ENCODE data around the gene CCDC85C.

The CCDC85C gene

GRCh38 chr14:99589651-99590530 is 14.1 kb downstream of the CCDC85C start:
- DNase-seq (ENCODE audit: low read depth, low spot score), result no peak

GRCh38 chr14:99589031-99589441 is 15.0 kb downstream of the CCDC85C start:
- no peak for DNase-seq (ENCODE audit: low read depth, low spot score)

- no peak for DNase-seq (ENCODE audit: low read depth, low spot score)
These were observed 16.3 kb downstream of the CCDC85C start for GRCh38 chr14:99587460-99588278.

DNA sequence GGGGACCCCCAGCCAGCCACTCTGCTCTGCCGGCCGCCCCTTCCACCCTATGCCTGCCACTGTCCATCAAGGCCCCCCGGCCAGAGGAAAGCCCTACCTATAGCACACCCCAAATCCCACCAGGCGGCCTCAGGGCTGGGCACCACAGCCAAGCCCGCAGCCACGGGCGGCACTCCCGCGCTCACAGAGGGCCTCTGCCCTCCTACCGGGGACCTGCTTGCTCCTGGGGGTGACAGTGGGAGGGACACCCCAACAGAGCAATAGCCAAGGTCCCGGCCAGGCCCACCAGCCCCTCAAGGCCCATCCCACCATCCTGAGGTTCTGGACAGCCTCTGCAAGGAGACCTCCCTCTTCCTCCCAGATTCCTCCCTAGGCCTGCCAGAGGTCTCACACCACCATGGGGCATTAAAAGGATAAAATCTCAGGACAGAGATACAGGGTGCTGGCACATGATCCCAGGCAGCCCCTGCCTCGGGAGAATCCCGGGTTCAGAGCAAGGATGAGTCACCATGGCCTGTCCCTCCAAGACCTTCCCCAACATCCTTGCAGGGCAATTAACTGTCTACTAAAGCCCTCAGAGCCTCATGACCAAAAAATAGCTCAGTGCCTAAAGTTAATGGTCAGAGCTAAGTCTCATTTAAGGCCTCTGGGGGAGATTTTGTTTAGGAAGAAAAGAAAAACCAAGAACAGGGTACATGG is 17.1 kb downstream of the CCDC85C start:
- DNase-seq (ENCODE audit: low read depth, low spot score), result no peak

- no peak for DNase-seq (ENCODE audit: low read depth, low spot score)
These were observed 17.8 kb downstream of the CCDC85C start for GRCh38 chr14:99586054-99586760.

DNA sequence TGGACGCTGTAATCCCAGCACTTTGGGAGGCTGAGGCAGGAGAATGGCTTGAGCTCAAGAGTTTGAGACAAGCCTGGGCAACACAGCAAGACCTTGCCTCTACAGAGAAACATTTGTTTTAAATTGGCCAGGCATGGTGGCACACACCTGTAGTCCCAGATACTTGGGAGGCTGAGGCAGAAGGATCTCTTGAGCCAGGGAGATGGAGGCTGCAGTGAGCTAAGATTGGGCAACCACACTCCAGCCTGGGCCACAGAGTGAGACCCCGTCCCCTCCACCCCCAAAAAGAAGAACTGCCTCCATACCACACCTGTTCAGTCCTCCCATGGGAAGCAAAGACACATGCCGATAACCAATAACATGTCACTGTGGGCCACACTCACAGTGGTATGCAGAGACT is 19.2 kb downstream of the CCDC85C start:
- no peak for DNase-seq (ENCODE audit: low read depth, low spot score)

GRCh38 chr14:99581938-99582337 is 22.1 kb downstream of the CCDC85C start:
- no peak for DNase-seq (ENCODE audit: low read depth, low spot score)

DNA sequence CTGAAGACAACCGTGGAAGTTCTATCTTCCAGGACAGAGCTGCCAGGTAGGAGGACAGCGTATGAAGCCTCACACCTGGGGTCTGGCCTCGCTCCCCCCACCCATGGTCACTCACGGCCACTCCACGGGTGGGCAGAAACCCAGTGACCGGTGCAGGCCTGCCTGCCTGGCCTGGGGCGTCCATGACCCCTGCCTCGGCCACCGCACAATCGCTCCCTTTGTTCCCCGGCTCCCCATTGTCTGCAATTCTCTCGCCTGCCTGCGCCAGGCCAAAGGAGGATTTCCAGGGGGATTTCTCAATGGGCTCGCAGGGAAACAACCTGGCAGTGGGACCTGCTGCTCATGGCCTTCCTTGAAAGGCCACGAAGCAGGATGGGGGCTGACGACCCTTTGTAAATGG is 22.6 kb downstream of the CCDC85C start:
- DNase-seq (ENCODE audit: low read depth, low spot score), result no peak

DNA sequence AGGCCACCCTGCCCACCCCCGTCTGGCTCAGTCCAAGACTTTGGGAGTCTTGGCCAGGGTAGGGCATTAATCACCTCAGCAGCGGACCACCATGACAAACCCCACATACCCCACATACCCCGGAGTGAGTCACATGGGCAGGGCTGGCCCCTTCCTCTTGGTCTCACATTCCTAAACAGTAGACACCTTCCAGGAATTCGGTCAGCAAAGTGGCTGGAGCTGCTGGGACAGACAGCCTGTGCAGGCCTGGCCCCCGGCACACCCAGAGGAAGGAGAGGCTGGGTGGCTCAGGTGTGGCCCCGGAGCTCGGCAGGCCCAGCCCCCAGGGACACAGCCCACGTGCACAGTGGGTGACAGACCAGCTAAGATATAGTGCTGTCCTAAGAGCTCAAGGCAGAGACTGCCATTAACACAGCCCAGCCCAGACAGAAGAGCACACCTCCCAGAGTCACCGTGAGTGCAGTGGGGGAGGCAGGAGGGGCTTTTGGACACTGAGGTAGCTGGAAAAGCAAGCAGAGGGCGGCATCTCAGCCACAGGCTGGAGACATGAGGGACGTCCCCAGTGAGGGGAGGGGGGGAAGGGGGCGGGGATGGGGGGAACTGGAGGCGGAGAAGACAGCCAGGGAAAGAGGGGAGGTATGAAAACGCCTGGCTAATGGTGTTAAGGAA is 24.0 kb downstream of the CCDC85C start:
- DNase-seq (ENCODE audit: low read depth, low spot score), result no peak

DNA sequence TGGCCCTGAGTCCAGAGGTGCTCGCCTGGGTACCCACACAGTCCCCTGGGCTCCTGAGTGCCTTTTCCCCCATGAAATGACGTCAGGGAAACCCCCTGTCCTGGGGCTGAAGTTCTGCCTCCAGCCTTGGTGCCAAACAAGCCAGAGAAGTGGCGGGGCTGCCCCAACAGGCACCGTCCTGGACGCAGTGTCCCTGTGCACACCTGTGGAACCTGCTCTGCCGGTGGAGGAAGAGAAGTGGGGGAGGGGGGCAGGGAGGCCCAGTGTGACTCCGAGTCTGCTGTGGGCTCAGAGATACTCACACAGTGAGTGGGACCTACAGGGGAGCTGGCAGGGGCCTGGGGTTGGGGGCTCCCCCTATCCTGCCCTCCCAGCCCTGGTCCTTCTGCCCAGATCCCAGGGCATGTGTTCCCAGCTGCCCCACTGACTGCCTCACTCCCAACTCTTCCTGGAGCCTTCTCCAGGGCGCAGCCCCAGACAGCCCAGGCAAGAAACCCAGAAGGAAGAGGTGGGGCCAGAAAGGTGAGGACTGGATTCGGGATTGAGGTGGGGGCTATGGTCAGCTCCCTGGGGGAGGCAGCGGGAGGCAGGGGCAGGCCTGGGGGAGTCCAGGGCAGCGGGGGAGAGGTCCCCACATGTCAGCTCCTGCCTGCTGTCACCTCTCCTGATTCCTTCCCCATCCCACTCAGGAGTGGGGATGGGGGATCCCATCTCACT is 24.7 kb downstream of the CCDC85C start:
- no peak for DNase-seq (ENCODE audit: low read depth, low spot score)

- DNase-seq (ENCODE audit: low read depth, low spot score), result no peak
These were observed 25.4 kb downstream of the CCDC85C start for GRCh38 chr14:99578541-99579101.

DNA sequence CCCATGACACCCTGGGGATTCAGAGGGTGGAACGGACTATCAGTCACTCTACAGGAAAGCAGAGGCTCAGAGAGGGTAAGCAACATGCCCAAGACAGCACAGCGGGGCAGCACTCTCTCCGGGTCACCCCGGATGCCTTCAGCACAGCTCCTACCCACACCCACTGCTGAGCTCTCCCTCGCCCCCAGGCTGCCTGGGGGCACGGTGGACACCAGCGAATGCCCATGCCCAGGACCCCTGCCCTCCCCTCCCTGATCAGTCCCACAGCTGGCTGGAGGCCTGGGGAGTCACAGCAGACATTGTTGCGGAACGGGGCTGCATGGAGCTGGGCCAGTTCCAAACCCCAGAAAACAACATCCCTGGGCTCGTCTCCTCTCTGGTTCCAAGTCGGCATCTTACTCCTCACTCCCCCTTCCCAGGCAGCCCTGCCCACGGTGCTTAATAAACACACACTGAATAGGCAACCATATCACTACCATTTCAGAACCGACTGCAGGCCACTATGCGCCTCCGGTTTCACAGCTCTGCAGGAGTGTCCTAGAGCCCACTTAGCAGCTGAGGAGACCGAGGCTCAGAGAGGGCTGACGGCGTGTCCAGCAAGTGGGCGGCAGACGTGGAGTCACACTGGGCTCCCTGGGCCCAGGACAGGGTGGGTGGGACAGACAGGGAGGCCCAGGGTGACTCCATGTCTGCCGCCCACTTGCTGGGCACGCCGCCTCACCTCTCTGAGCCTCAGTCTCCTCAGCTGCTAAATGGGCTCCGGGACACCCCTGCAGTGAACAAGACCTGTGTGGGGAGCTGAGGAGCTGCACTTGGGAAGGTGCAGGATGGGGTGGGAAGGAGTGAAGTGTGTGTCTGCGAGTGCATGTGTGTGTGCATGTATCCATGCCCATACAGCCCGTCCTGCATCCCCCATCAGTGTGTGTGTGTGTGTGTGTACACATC is 27.0 kb downstream of the CCDC85C start:
- no peak for DNase-seq (ENCODE audit: low read depth, low spot score)

GRCh38 chr14:99576304-99576703 is 27.7 kb downstream of the CCDC85C start:
- DNase-seq (ENCODE audit: low read depth, low spot score), result no peak

DNA sequence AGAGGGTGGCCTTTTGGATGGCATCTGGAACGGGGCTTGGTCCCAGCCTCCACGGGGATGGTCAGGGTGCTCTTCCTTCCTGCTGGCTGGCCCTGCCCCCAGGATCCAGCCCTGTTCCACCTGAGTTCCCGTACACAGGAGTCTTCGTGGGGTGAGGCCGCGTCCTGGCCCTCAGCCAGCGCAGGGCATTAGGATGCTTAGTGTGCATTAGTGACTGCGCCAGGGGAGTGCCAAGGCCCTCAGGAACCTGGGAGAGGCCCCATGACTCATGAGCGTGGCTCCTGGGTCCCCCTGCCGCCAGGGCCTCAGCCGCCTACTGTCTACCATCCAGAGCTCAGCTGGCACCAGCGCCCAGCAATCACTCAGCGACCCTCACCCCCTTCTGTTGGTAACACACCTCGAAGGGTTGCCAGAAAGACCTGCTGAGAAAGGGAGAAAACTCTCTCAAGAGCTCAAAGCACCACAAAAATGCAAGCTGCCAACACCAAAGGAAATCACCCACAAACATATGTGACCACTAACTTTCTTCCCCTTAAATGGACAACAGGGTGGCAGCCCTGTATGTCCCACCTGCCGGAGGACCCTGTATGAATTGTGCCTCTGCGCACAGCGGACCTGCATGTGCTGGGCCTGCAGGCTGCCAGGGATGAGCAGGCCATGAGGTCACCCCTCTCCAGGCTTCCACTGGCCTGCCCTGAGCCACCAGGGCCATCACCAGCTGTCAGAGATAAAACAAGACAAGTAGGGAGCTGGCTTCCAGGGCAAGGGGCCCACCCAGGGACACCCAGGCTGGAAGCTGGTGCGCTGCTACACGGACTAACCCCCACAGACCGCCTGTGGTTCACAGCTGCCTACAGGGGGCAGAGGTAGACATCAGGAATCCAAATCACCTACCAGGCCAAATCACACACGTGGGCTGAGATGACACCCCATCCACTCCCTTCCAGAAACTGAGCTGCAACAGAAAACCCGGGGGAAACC is 28.7 kb downstream of the CCDC85C start:
- DNase-seq (ENCODE audit: low read depth, low spot score), result no peak

GRCh38 chr14:99574099-99574880 is 29.7 kb downstream of the CCDC85C start:
- DNase-seq (ENCODE audit: low read depth, low spot score), result peak; percentile 45

DNA sequence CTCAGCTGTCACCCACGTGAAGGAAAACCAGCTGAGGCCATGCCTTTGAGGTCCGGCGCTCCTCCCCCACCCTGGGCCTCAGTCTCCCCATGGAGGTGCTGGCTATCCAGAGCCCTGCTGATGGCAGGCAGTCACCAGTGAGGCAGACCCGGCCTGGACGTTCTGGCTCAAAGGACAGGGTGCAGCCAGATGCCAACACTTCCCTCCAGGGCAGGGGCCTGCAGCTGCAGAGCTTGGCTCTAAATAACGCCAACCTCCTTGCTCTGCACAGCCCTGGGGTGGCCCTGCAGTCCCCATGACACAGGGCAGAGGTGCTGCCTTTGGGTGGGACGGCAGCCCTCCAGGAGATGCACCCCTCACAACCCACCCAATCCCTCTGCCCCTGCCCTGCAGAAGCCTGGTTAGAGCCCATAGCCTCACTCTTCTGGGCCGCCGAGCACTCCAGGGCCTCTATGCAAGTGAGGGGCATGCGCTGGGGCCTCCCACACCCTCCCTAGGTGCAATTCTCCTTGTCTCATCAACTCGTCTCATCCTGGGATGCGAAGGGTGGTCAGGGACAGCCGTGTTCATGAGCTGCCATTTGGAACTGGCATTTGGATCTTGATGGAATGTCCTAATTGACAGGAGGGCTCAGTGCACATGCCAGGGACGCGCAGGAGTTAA is 30.4 kb downstream of the CCDC85C start:
- DNase-seq (ENCODE audit: low read depth, low spot score), result no peak

Data from smooth muscle cell of the brain vasculature (primary cell).